HepG2 (cell line): ENCODE measurements around the gene CD164L2. TPM values are rescaled to one million over a fixed set of nuclear protein-coding genes. Genes with fewer than 3 reads are reported as not detected.
A peak's percentile ranks its signal among the peaks of the same experiment; 100 is the strongest.

Experiments used
- ELF3 ChIP-seq: IDR thresholded peaks from 2 replicates; pipeline ENCODE4 v1.6.1; 2016; ENCODE audit warnings: missing genetic modification reagents, missing compliant biosample characterization
- FOXO1 ChIP-seq: sonication (generic); formaldehyde crosslinking; IDR thresholded peaks from 2 replicates; pipeline ENCODE4 v1.4.0; 2020; ENCODE audit warnings: missing genetic modification reagents
- HOXD1 ChIP-seq: sonication (generic); formaldehyde crosslinking; IDR thresholded peaks from 2 replicates; pipeline ENCODE4 v1.5.0; 2020; ENCODE audit warnings: missing genetic modification reagents
- IRF9 ChIP-seq: sonication (generic); formaldehyde crosslinking; IDR thresholded peaks from 2 replicates; pipeline ENCODE4 v1.8.0; 2022; ENCODE audit warnings: missing genetic modification reagents, mild to moderate bottlenecking, borderline replicate concordance
- KAT8 ChIP-seq: IDR thresholded peaks from 2 replicates; pipeline ENCODE4 v1.6.1; 2016; ENCODE audit warnings: missing genetic modification reagents, missing compliant biosample characterization
- MAFG ChIP-seq: sonication (generic); formaldehyde crosslinking; IDR thresholded peaks from 2 replicates; pipeline ENCODE4 v1.5.1; 2020; ENCODE audit warnings: mild to moderate bottlenecking, missing genetic modification reagents
- MXD4 ChIP-seq: IDR thresholded peaks from 2 replicates; pipeline ENCODE4 v1.6.1; 2016; ENCODE audit warnings: mild to moderate bottlenecking, missing biosample characterization, missing genetic modification reagents
- NR2F6 ChIP-seq, 2 experiments: IDR thresholded peaks; 2 replicates each; pipeline ENCODE4 v1.6.1; 2016; ENCODE audit warnings: antibody characterized with exemption in 1 of 2, mild to moderate bottlenecking in 1 of 2
- PATZ1 ChIP-seq: sonication (generic); formaldehyde crosslinking; IDR thresholded peaks from 2 replicates; pipeline ENCODE4 v1.4.0; 2020; ENCODE audit warnings: missing genetic modification reagents
- POLR2A ChIP-seq, 2 experiments: IDR thresholded peaks; 2 replicates each; pipeline ENCODE4 v1.6.1; 2011; ENCODE audit warnings: low read depth in 2 of 2, low read length in 2 of 2, mild to moderate bottlenecking in 1 of 2, moderate library complexity in 1 of 2; ENCODE audit not compliant: insufficient read depth in 1 of 2
- RBM22 ChIP-seq: fragments of 200-400 bp; formaldehyde crosslinking; optimal IDR thresholded peaks from 2 replicates; pipeline ENCODE3; 2017; ENCODE audit warnings: mild to moderate bottlenecking, low read length, moderate library complexity
- SALL1 ChIP-seq: sonication (generic); formaldehyde crosslinking; IDR thresholded peaks from 2 replicates; pipeline ENCODE4 v1.8.0; 2022; ENCODE audit warnings: mild to moderate bottlenecking, missing genetic modification reagents
- SAP130 ChIP-seq: IDR thresholded peaks from 2 replicates; pipeline ENCODE4 v1.6.1; 2016; ENCODE audit warnings: low read depth
- XRCC5 ChIP-seq: fragments of 200-400 bp; formaldehyde crosslinking; optimal IDR thresholded peaks from 2 replicates; pipeline ENCODE3; 2017; ENCODE audit warnings: mild to moderate bottlenecking, low read length
- ZNF101 ChIP-seq: sonication (generic); formaldehyde crosslinking; IDR thresholded peaks from 2 replicates; pipeline ENCODE4 v1.4.0; 2020; ENCODE audit warnings: mild to moderate bottlenecking, low read depth, missing genetic modification reagents, borderline replicate concordance
- ZNF138 ChIP-seq: sonication (generic); formaldehyde crosslinking; IDR thresholded peaks from 2 replicates; pipeline ENCODE4 v1.5.0; 2020; ENCODE audit warnings: mild to moderate bottlenecking, low read depth, missing genetic modification reagents
- ZNF331 ChIP-seq: sonication (generic); formaldehyde crosslinking; IDR thresholded peaks from 2 replicates; pipeline ENCODE4 v1.4.0; 2020; ENCODE audit warnings: missing genetic modification reagents
- ZNF350 ChIP-seq: sonication (generic); formaldehyde crosslinking; IDR thresholded peaks from 2 replicates; pipeline ENCODE4 v1.4.0; 2020; ENCODE audit warnings: mild to moderate bottlenecking, low read depth, missing genetic modification reagents, borderline replicate concordance
- ZNF362 ChIP-seq: sonication (generic); formaldehyde crosslinking; IDR thresholded peaks from 2 replicates; pipeline ENCODE4 v1.4.0; 2020; ENCODE audit warnings: missing genetic modification reagents, mild to moderate bottlenecking, borderline replicate concordance
- ZNF619 ChIP-seq: sonication (generic); formaldehyde crosslinking; IDR thresholded peaks from 2 replicates; pipeline ENCODE4 v1.4.0; 2020; ENCODE audit warnings: mild to moderate bottlenecking, missing genetic modification reagents
- ZNF644 ChIP-seq: IDR thresholded peaks from 2 replicates; pipeline ENCODE4 v1.6.1; 2016; ENCODE audit warnings: low read depth
- ZNF766 ChIP-seq: sonication (generic); formaldehyde crosslinking; IDR thresholded peaks from 2 replicates; pipeline ENCODE4 v1.5.0; 2020; ENCODE audit warnings: missing genetic modification reagents, borderline replicate concordance
- ZNF772 ChIP-seq: sonication (generic); formaldehyde crosslinking; IDR thresholded peaks from 2 replicates; pipeline ENCODE4 v1.5.0; 2020; ENCODE audit warnings: mild to moderate bottlenecking, missing genetic modification reagents
- polyA plus RNA-seq, 8 experiments: library from polyadenylated mRNA; depleted of rRNA in 3 of 8; stranded (reverse) in 7 of 8; unstranded in 1 of 8; fragments of >200 nt; fragmentation: Illumina TruSeq in 4 of 8; extraction: Trizol in 4 of 8; gene quantifications; 2 replicates each; pipeline versions ENCODE4 v1.2.1 to v1.2.3, GENCODE V29; 2011 to 2016; ENCODE audit warnings: low read depth in 4 of 8, missing spikeins in 1 of 8, mixed read lengths in 1 of 8; ENCODE audit not compliant: insufficient read depth in 1 of 8
- total RNA-seq, 5 experiments: library from RNA; depleted of rRNA; stranded (reverse); fragments of >200 nt; fragmentation: Illumina TruSeq; extraction: Trizol; gene quantifications; 2 replicates each; pipeline ENCODE4 v1.2.3, GENCODE V29; 2016; ENCODE audit warnings: low read depth in 1 of 5
- TF ChIP-seq, protein P1 (sequence below): fragments of 450-650 bp; IDR thresholded peaks from 2 replicates; pipeline ENCODE4 v1.6.1; 2016
- TF ChIP-seq, protein P2 (sequence below): sonication (generic); formaldehyde crosslinking; IDR thresholded peaks from 2 replicates; pipeline ENCODE4 v1.8.0; 2022; ENCODE audit warnings: missing genetic modification reagents, low read depth, mild to moderate bottlenecking, borderline replicate concordance

Gene CD164L2
- total and polyA plus RNA-seq, 2 of the 13 experiments (the other 11 are each of a cell fraction or from before 2014, with no cell fraction given) = not detected

- no peak for TF ChIP-seq ZNF619 (CRISPR knock-in tag)
- no peak for TF ChIP-seq ZNF101 (CRISPR knock-in tag)
- TF ChIP-seq MAFG (CRISPR knock-in tag) = no peak
- peak; percentile 56; the same call in 1 of the 2 replicates for TF ChIP-seq SALL1 (CRISPR knock-in tag)
- TF ChIP-seq ZNF766 (CRISPR knock-in tag) = peak; percentile 30; the same call in 1 of the 2 replicates
- peak; percentile 72 for TF ChIP-seq KAT8
- 0 out of 2 replicates have a peak, but pooled peaks have one; percentile 21 for TF ChIP-seq ZNF772 (CRISPR knock-in tag)
- TF ChIP-seq ZNF362 = no peak
- peak; percentile 81 for TF ChIP-seq SAP130 (CRISPR knock-in tag)
- no peak for TF ChIP-seq NR2F6 (IDR thresholded peaks at IDR 0.05)
- TF ChIP-seq NR2F6 (CRISPR knock-in tag; IDR thresholded peaks at IDR 0.05) = peak; percentile 53; the same call in 1 of the 2 replicates
- TF ChIP-seq, protein P1, sequence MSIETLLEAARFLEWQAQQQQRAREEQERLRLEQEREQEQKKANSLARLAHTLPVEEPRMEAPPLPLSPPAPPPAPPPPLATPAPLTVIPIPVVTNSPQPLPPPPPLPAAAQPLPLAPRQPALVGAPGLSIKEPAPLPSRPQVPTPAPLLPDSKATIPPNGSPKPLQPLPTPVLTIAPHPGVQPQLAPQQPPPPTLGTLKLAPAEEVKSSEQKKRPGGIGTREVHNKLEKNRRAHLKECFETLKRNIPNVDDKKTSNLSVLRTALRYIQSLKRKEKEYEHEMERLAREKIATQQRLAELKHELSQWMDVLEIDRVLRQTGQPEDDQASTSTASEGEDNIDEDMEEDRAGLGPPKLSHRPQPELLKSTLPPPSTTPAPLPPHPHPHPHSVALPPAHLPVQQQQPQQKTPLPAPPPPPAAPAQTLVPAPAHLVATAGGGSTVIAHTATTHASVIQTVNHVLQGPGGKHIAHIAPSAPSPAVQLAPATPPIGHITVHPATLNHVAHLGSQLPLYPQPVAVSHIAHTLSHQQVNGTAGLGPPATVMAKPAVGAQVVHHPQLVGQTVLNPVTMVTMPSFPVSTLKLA = peak; percentile 80
- 0 out of 2 replicates have a peak, but pooled peaks have one; percentile 55 for TF ChIP-seq HOXD1
- TF ChIP-seq MXD4 (CRISPR knock-in tag) = peak; percentile 69; the same call in 1 of the 2 replicates
- TF ChIP-seq POLR2A (IDR thresholded peaks at IDR 0.05; ENCODE audit: insufficient read depth in 1 of 2, low read depth in 2 of 2, low read length in 2 of 2) = 0 out of 4 replicates have a peak, but pooled peaks of 1 of the 2 experiments have one; percentile 20
- TF ChIP-seq ZNF138 (CRISPR knock-in tag) = no peak
- peak; percentile 78 for TF ChIP-seq XRCC5
- peak; percentile 21; the same call in 1 of the 2 replicates for TF ChIP-seq FOXO1 (CRISPR knock-in tag)
- TF ChIP-seq ZNF350 (CRISPR knock-in tag) = peak; percentile 54; the same call in 1 of the 2 replicates
- no peak for TF ChIP-seq RBM22
- TF ChIP-seq ZNF644 (CRISPR knock-in tag) = no peak
- TF ChIP-seq IRF9 (CRISPR knock-in tag) = 0 out of 2 replicates have a peak, but pooled peaks have one; percentile 25
- TF ChIP-seq ZNF331 (CRISPR knock-in tag) = peak; percentile 62
- peak; percentile 45; the same call in 1 of the 2 replicates for TF ChIP-seq ELF3
- TF ChIP-seq, protein P2, sequence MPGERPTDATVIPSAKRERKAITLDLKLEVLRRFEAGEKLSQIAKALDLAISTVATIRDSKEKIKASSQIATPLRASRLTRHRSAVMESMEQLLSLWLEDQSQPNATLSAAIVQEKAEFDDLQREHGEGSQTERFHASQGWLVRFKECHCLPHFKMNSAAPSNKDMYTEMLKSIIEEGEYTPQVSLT (CRISPR knock-in tag) = no peak
- TF ChIP-seq PATZ1 = peak; percentile 87
These were observed 41.4 kb downstream of the CD164L2 start, which contains the start of gene SYTL1 (continued) for GRCh38 chr1:27341525-27342252.
